Liver (tissue), 9 donors: ENCODE data around the gene SRSF8. TPM values are rescaled to one million over a fixed set of nuclear protein-coding genes. Genes with fewer than 3 reads are reported as not detected.

Experiments
- DNase-seq: peaks from one replicate; pipeline ENCODE4 v3.0.0-alpha.2; 2017; ENCODE audit warnings: low spot score
- H3K27ac ChIP-seq, 2 donors: one replicate each; pipeline ENCODE4 v1.7.0; 2013; ENCODE audit warnings: inconsistent platforms in 2 of 2, low read length in 2 of 2, control low read depth in 1 of 2, low read depth in 1 of 2, mild to moderate bottlenecking in 1 of 2
- H3K27me3 ChIP-seq, 4 donors: one replicate each; pipeline versions ENCODE4 v1.6.1 to v1.7.0; 2013; ENCODE audit warnings: low read length in 3 of 4, inconsistent platforms in 1 of 4, mild to moderate bottlenecking in 1 of 4, moderate library complexity in 1 of 4; ENCODE audit not compliant: control insufficient read depth in 4 of 4, insufficient read depth in 4 of 4
- H3K36me3 ChIP-seq, 4 donors: one replicate each; pipeline versions ENCODE4 v1.6.1 to v1.7.0; 2013; ENCODE audit warnings: low read length in 3 of 4, mild to moderate bottlenecking in 3 of 4, low read depth in 1 of 4, moderate library complexity in 1 of 4; ENCODE audit not compliant: control insufficient read depth in 4 of 4, insufficient read depth in 3 of 4
- H3K4me1 ChIP-seq, 4 donors: one replicate each; pipeline versions ENCODE4 v1.6.1 to v1.7.0; 2013; ENCODE audit warnings: low read length in 3 of 4, mild to moderate bottlenecking in 3 of 4, moderate library complexity in 1 of 4; ENCODE audit not compliant: control insufficient read depth in 4 of 4, insufficient read depth in 4 of 4
- H3K4me3 ChIP-seq, 3 donors: one replicate each; pipeline versions ENCODE4 v1.6.1 to v1.7.0; 2013; ENCODE audit warnings: low read length in 3 of 3, control low read depth in 1 of 3, low read depth in 1 of 3, mild to moderate bottlenecking in 1 of 3
- H3K9ac ChIP-seq, 2 donors: one replicate each; pipeline ENCODE4 v1.7.0; 2013; ENCODE audit warnings: low read length in 2 of 2, mild to moderate bottlenecking in 2 of 2, moderate library complexity in 2 of 2, control low read depth in 1 of 2, low read depth in 1 of 2
- H3K9me3 ChIP-seq, 4 donors: one replicate each; pipeline versions ENCODE4 v1.6.1 to v1.7.0; 2013; ENCODE audit warnings: low read length in 3 of 4; ENCODE audit not compliant: control insufficient read depth in 4 of 4
- CTCF ChIP-seq: fragments of 150-350 bp; IDR thresholded peaks from 2 replicates; pipeline ENCODE4 v1.5.1; 2017; ENCODE audit warnings: improper control_type of control experiment, low read depth, low read length; ENCODE audit not compliant: missing input control
- EGR1 ChIP-seq, 2 donors: IDR thresholded peaks; 2 replicates each; pipeline ENCODE4 v1.6.1; 2016 to 2018; ENCODE audit warnings: antibody characterized with exemption in 2 of 2, low read depth in 2 of 2
- FOXA1 ChIP-seq: IDR thresholded peaks from 2 replicates; pipeline ENCODE4 v1.6.1; 2016; ENCODE audit warnings: antibody characterized with exemption
- FOXA2 ChIP-seq: IDR thresholded peaks from 2 replicates; pipeline ENCODE4 v1.6.1; 2016; ENCODE audit warnings: antibody characterized with exemption
- GABPA ChIP-seq, 2 donors: IDR thresholded peaks in 1 of 2; conservative IDR thresholded peaks in 1 of 2; 2 replicates each; pipeline ENCODE4 v1.6.1; 2016; ENCODE audit warnings: antibody characterized with exemption in 2 of 2, mild to moderate bottlenecking in 1 of 2, moderate library complexity in 1 of 2
- HNF4A ChIP-seq, 2 donors: conservative IDR thresholded peaks; 2 replicates each; pipeline ENCODE4 v1.6.1; 2016; ENCODE audit warnings: antibody characterized with exemption in 2 of 2, mild to moderate bottlenecking in 2 of 2
- HNF4G ChIP-seq: IDR thresholded peaks from 2 replicates; pipeline ENCODE4 v1.6.1; 2016; ENCODE audit warnings: antibody characterized with exemption
- JUND ChIP-seq, 2 donors: IDR thresholded peaks; 2 replicates each; pipeline ENCODE4 v1.6.1; 2016; ENCODE audit warnings: antibody characterized with exemption in 2 of 2
- NR2F2 ChIP-seq: IDR thresholded peaks from 2 replicates; pipeline ENCODE4 v1.6.1; 2016; ENCODE audit warnings: antibody characterized with exemption
- RAD21 ChIP-seq, 2 donors: IDR thresholded peaks; 2 replicates each; pipeline ENCODE4 v1.6.1; 2016; ENCODE audit warnings: antibody characterized with exemption in 2 of 2, mild to moderate bottlenecking in 2 of 2
- RXRA ChIP-seq, 2 donors: IDR thresholded peaks; 2 replicates each; pipeline ENCODE4 v1.6.1; 2017 to 2018; ENCODE audit warnings: antibody characterized with exemption in 2 of 2, mild to moderate bottlenecking in 1 of 2
- SP1 ChIP-seq: IDR thresholded peaks from 2 replicates; pipeline ENCODE4 v1.6.1; 2018; ENCODE audit warnings: antibody characterized with exemption, mild to moderate bottlenecking
- TAF1 ChIP-seq: conservative IDR thresholded peaks from 2 replicates; pipeline ENCODE4 v1.6.1; 2016; ENCODE audit warnings: antibody characterized with exemption, mild to moderate bottlenecking
- YY1 ChIP-seq: IDR thresholded peaks from 2 replicates; pipeline ENCODE4 v1.6.1; 2016; ENCODE audit warnings: antibody characterized with exemption, mild to moderate bottlenecking
- WGBS: extraction: QIAGEN DNeasy Blood & Tissue Kit; methylation state at CpG from one replicate; pipeline ENCODE4 v1.1.7; 2013; 5-methylcytosine and 5-hydroxymethylcytosine counted together
- polyA plus RNA-seq, 2 donors: library from polyadenylated mRNA; stranded (reverse) in 1 of 2; unstranded in 1 of 2; fragments of 200-250 nt in 1 of 2; fragments of >200 nt in 1 of 2; fragmentation: Nextera tagmentation in 1 of 2; extraction: Ambion mirVana in 1 of 2; gene quantifications; one replicate each; pipeline versions ENCODE4 v1.2.1 to v1.2.3, GENCODE V29; 2013 to 2015
- total RNA-seq, 2 donors: library from RNA; depleted of rRNA; stranded (reverse); fragments of >200 nt; gene quantifications; one replicate each; pipeline ENCODE4 v1.2.3, GENCODE V29; 2014
- TF ChIP-seq, protein P1 (sequence below): IDR thresholded peaks from 2 replicates; pipeline ENCODE4 v1.6.1; 2016; ENCODE audit warnings: antibody characterized with exemption
- TF ChIP-seq, protein P2 (sequence below): IDR thresholded peaks from 2 replicates; pipeline ENCODE4 v1.6.1; 2016; ENCODE audit warnings: antibody characterized with exemption
- donor health status: healthy.
- donor health status: healthy.
- donor health status: healthy.
- donor health status: healthy.
- donor health status: healthy.

SRSF8 gene
- total and polyA plus RNA-seq, 4 donors = 15.4 to 31.8 (median 17.8) TPM

DNA sequence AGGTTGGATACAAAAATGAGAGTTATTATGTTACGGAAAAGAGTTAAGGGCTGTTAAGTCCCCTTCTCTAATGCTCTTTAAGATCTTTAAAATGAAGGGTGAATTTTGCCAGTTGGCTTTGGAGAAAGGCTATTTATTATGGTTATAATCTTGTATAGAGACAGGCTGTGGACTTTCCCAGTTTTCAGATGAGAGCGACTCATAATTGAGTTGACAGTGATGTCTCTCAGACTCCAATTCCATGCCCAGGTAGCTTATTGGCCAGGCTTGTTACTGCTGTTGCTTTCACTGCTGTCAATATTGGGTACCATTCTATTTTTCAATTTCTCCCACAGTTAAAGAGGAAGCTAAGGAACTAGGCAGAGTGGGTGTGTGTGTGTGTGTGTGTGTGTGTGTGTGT, 36.0 kb downstream of the SRSF8 start (continued):
- no peak for TF ChIP-seq CTCF
- TF ChIP-seq, protein P1, sequence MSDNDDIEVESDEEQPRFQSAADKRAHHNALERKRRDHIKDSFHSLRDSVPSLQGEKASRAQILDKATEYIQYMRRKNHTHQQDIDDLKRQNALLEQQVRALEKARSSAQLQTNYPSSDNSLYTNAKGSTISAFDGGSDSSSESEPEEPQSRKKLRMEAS = no peak
- TF ChIP-seq YY1 = no peak
- no peak for TF ChIP-seq NR2F2
- TF ChIP-seq EGR1 (IDR thresholded peaks at IDR 0.05; ENCODE audit: low read depth in 2 of 2) = no peak
- no peak for TF ChIP-seq RXRA (IDR thresholded peaks at IDR 0.05)
- no peak for TF ChIP-seq RAD21 (IDR thresholded peaks at IDR 0.05)
- TF ChIP-seq HNF4G = no peak
- TF ChIP-seq HNF4A (conservative IDR thresholded peaks at IDR 0.05) = no peak

DNA sequence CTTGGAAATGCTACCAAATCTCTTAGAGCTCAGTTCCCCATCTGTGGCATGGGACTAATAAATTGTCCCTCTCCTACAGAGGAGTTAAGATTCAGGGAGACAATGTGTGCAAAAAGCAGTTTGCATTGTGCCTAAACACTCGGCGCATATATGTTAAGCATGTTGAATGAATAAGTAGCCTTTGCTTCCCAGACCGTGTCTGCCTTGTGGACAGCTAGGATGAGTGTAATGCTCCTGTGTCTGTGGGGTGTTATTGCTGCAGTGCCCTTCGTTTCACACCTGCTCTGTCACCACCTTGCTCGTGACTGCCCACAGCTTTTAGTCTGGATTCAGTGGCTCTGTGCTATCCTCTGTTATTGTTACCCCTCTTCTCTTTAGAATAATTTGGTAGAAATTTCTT, 37.0 kb downstream of the SRSF8 start:
- no peak overlapping the region for H3K4me3 ChIP-seq
- H3K4me1 ChIP-seq = no peaks in the 10 kb centered on the region
- no peaks in the 10 kb centered on the region for H3K9me3 ChIP-seq
- TF ChIP-seq JUND (IDR thresholded peaks at IDR 0.05) (no peak), SP1 (no peak), YY1 (no peak), FOXA2 (no peak), CTCF (no peak), TAF1 (no peak), HNF4G (no peak), HNF4A (conservative IDR thresholded peaks at IDR 0.05) (no peak), GABPA (IDR thresholded peaks at IDR 0.05 in 1 of 2, conservative IDR thresholded peaks at IDR 0.05 in 1 of 2) (no peak), FOXA1 (no peak), RXRA (IDR thresholded peaks at IDR 0.05) (no peak)
- TF ChIP-seq, protein P2, sequence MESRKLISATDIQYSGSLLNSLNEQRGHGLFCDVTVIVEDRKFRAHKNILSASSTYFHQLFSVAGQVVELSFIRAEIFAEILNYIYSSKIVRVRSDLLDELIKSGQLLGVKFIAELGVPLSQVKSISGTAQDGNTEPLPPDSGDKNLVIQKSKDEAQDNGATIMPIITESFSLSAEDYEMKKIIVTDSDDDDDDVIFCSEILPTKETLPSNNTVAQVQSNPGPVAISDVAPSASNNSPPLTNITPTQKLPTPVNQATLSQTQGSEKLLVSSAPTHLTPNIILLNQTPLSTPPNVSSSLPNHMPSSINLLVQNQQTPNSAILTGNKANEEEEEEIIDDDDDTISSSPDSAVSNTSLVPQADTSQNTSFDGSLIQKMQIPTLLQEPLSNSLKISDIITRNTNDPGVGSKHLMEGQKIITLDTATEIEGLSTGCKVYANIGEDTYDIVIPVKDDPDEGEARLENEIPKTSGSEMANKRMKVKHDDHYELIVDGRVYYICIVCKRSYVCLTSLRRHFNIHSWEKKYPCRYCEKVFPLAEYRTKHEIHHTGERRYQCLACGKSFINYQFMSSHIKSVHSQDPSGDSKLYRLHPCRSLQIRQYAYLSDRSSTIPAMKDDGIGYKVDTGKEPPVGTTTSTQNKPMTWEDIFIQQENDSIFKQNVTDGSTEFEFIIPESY = no peak
- TF ChIP-seq, protein P1 = no peak
- H3K27me3 ChIP-seq = no peaks in the 10 kb centered on the region
- H3K9ac ChIP-seq = no peak overlapping the region
- 90% methylated on average over 5 of the region's 5 CpGs for WGBS
- no peaks in the 10 kb centered on the region for H3K36me3 ChIP-seq
- H3K27ac ChIP-seq = no peak overlapping the region
- DNase-seq = no peak
